NCI-H774 (cell line): Measurements from ENCODE around the gene CKAP2.
"Not testable (repeated sequence)": the region's sequence is repeated elsewhere in the genome, so short reads cannot be mapped to it uniquely, and the experiment has no call there.

Source experiments
- DNase-seq: peaks from one replicate; lab custom pipeline; 2025; lab: John Stamatoyannopoulos, UW

The CKAP2 gene, protein sequence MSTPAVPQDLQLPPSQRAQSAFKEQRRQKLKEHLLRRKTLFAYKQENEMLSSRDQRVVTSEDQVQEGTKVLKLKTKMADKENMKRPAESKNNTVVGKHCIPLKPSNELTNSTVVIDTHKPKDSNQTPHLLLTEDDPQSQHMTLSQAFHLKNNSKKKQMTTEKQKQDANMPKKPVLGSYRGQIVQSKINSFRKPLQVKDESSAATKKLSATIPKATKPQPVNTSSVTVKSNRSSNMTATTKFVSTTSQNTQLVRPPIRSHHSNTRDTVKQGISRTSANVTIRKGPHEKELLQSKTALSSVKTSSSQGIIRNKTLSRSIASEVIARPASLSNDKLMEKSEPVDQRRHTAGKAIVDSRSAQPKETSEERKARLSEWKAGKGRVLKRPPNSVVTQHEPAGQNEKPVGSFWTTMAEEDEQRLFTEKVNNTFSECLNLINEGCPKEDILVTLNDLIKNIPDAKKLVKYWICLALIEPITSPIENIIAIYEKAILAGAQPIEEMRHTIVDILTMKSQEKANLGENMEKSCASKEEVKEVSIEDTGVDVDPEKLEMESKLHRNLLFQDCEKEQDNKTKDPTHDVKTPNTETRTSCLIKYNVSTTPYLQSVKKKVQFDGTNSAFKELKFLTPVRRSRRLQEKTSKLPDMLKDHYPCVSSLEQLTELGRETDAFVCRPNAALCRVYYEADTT

DNA sequence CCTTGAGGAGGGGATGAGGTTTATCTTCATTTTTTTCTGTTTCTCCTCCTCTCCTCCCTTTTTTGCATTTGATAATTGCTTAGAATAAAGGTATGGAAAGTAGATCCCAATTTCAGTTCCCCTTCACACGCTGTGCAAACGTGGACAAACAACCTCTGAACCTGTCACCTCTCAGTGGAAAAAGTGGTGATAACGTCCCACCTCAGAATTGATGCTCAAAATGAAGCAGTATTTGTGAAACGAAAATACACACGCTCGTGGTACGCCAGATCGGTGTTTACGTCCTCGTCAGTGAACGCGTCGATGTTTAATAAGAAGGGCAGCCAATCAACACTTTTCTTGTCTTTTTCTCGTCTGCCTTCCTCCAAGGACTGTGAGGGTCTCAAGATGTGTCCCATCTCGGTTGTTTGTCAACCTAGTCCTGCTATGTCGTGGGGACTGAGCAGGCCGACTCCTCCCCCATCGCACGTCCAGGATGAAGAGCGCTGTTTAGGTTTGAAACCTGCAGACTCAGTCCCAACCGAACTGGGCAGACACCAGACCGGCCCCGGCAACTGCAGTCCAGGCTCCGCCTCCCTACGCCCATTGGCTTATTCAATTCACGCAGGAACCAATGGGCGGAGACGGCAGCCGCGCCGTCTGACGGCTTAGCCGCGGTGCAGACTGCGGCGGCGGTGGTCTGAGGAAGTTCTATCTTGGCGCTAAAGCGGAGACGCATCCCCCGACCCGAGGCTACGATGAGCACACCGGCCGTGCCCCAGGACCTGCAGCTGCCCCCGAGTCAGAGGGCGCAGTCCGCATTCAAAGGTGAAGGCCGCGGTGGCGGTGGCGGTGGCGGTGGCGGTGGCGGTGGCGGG is at the start of gene CKAP2:
CKAP2 (plus strand) TSS at position 659 of the 857 bp plus-strand sequence; CDS start at position 738, 79 bp downstream.
- peak; percentile 81 for DNase-seq

DNA sequence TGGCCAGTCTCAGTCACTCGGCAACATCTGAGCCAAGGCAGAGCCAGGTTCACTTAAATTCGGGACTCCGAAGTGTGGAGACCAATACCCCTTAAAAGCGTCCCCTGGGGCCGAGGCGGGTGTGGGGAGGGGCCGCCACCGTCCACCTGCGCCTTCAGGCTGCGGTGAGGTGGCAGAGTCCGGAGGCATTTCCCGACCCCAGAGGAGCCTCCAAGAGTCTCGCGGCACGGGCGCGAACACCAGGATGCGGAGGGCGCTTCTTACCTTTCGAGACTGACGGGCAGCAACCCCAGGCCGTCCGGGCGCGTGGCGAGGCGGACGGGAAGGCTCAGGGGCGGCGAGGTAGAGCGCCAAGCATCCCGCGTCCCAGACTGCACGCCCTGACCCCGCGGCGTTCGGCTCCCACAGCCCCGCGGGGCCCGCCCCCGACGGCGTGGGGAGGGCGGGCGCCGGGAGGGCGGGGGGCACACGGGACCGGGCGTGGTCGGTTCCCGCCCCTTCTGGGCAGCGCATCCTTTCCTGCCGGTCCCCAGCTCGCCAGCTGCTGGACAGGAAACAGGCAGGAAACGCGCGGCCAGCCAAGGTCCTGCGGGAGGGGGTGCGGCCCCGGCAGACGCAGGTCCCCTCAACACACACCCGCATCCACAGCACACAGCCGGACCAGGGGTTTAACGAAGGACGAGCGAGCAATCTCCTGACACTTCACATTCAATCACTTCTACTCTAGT is 49.3 kb upstream of the CKAP2 start, which contains the start of gene THSD1:
THSD1 (minus strand) TSS at position 406 of the 728 bp plus-strand sequence. CDS start 3,572 bp downstream, outside the sequence.
- no peak for DNase-seq

DNA sequence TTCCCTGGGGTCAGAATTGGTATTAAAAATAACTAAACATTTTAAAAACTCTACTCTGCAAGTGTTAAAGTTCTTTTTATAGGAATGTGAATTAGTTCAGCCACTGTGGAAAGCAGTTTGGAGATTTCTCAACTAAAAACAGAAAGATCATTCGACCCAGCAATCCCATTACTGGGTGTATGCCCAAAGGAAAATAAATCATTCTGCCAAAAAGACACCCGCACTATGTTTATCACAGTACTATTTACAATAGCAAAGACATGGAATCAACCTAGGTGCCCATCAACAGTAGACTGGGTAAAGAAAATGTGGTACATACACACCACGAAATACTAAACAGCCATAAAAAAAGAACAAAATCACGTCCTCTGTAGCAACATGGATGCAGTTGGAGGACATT is 48.6 kb upstream of the CKAP2 start:
- DNase-seq, result no peak

DNA sequence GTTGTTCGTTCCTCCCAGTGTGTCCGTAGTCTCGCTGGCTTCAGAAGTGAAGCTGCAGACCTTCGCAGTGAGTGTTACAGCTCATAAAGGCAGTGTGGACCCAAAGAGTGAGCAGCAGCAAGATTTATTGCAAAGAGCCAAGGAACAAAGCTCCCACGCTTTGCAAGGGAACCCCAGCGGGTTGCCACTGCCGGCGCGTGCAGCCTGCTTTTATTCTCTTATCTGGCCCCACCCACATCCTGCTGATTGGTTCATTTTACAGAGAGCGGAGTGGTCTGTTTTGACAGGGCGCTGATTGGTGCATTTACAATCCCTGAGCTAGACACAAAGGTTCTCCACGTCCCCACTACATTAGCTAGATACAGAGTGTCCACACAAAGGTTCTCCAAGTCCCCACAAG is 47.8 kb upstream of the CKAP2 start:
- DNase-seq, result not testable (repeated sequence)

DNA sequence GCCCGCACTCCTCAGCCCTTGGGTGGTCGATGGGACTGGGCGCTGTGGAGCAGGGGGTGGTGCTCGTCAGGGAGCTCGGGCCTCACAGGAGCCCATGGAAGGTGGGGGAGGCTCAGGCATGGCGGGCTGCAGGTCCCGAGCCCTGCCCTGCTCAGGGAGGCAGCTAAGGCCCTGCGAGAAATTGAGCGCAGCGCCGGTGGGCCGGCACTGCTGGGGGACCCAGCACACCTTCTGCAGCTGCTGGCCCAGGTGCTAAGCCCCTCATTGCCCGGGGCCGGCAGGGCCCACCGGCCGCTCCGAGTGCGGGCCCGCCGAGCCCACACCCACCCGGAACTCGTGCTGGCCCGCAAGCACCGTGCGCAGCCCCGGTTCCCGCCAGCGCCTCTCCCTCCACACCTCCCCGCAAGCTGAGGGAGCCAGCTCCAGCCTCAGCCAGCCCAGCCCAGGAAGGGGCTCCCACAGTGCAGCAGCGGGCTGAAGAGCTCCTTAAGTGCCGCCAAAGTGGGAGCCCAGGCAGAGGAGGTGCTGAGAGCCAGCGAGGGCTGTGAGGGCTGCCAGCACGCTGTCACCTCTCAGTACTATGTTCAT is 47.1 kb upstream of the CKAP2 start:
- not testable (repeated sequence) for DNase-seq

DNA sequence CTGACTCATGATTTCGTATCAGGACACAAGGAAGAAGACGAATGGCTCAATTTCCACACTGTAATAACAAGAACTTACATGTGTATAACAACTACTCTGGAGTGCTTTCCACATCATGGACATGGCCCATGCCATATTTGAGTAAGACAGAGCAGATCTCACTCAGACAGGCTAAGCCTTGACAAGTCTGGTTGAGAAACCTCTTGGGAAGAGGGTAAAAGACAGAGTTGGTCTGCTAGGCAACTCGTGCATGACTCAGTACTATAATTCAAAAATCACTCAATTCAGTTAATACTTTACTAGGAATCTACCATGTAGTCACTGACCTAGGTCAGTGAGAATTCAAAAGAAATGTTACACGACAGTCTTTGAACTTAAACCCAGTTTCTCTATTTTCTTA is 43.6 kb upstream of the CKAP2 start:
- no peak for DNase-seq

DNA sequence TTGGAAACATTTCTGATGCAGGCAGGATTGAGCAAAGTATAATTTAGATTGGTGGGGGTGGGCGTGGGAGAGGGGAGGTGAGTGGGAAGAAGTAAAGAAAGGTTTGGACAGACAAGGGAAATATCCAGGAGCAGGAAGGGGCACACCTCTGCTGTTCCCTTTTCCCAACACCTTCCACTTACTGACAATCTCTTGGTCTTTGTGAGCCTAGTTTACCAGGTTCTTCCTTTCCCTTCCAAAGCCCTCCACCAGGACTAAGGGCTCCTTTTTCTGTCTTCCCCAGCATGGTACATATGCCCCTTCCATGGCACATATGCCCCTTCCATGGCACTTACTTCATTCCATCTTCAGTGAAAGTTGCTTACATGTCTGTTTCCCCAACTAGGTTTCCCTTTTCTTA is 43.1 kb upstream of the CKAP2 start:
- DNase-seq, result no peak

DNA sequence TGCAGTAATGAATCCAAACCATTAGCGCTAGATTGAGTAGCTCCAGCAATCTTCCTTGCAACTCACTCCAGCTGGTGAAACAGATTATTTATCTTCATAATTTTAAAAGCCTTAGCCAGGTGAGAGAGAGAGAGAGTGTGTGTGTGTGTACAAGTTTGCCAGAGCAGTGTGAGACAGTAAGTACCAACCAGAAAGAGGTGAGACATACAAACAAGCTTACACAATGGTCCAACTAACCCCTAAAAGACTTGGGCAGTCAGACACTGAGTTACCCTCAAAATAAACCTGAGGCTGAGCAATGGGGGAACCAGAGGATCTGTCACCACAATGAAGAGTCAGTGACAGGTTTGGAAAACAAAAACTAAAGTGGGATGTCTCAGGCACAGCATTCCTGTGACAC is 41.2 kb upstream of the CKAP2 start:
- DNase-seq, result no peak

DNA sequence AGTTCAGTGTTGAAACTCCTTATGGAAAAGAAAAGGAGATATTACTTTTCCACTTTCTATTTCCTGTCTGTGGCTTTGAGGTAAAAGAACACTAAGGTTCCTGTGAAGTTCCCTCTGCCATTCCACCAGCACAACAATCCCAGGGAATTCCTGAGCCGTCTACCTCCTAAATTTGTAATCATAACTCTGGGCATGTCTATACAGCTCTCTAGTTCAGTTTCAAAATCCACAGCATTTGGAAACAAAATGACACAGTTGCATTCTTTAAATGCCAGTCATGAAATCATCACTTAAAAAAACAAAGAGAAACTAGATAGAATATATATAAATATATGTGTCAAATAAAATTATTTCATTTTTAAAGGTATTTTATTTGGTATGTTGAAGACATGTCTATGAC is 40.3 kb upstream of the CKAP2 start:
- DNase-seq, result no peak

DNA sequence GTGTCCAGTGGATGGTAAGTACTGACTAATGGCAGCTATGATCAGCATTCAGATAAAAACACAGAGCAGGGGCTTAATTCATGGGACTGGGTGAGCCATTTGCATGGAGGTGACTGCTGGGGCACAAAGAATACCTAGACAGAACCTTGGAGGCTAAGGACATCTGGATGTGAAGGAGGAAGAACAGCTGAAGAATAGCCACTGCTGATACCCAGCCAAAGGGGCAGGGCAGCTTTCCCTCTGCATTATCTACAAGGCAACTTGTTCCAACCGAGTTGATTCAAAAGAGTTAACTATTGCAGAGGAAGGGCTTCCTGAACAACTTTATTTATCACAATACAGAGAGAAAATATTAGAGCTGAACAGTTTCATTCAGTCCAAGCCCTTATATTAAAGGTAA is 36.2 kb upstream of the CKAP2 start:
- DNase-seq, result no peak

DNA sequence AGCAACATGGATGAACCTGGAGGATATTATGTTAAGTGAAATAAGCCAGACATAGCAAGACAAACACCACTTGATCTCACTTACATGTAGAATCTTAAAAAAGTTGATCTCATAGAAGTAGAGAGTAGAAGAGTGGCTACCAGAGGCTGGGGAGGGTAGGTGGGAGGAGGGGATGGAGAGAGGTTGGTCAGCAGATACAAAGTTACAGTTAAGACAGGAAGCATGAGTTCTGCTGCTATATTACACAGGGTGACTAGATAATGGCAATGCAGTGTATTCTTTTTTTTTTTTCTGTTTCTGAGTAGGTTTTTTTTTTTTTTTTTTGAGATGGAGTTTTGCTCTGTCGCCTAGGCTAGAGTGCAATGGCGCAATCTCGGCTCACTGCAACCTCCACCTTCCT is 34.1 kb upstream of the CKAP2 start:
- DNase-seq, result no peak

DNA sequence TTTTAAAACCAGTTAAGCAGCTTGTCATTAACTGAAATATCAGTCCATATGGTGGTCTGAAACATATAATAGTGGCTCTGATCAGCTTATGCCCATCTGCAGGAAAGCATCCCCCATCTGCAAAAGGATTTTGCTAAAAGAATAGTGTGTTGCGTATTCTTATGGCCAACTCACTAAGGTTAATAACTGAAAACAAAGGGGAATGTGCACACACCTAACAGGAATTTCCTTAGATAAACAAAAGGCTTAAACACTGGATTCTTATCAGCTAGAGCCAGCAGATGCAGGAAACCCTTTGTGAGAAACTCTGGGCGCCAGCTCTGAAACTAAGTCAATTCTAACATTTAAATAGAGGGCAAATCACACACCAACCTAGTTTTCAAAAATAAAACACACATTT is 27.0 kb upstream of the CKAP2 start:
- no peak for DNase-seq

DNA sequence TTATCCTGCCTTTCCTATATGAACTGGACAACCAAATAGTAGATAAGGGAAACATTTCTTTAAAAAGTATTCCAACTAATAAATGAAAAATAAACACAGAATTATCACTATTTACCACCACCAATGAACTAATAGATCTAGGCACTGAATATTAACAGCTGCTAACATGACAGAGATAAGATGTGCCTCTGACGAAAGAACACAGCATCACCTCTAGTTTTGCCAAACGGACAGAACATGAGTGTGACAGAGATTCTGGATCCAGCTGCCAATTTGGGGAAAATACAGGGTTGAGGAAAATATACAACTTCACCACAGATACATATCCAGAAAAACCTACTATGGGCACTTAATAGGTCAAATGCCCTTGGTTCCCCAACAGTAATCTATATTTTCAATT is 22.8 kb upstream of the CKAP2 start:
- DNase-seq, result no peak

DNA sequence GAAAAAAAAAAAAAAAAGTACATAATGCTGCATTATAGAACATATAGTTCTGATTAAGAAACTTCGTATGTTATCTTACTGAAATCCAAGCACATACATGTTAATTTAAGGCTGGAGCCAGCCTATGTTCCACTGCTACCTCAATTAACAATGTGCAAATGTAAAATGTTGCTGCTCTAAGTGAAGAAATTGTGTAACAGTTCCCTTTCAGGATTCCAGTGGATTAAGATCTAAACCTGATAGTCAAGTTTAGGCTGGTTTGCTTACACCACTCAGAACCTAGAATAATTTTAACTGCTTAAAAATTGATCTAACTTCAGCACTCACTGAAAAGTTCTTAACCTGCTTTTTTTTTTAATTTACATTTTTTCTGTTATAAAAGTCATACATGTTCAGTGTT is 9.0 kb upstream of the CKAP2 start:
- no peak for DNase-seq

DNA sequence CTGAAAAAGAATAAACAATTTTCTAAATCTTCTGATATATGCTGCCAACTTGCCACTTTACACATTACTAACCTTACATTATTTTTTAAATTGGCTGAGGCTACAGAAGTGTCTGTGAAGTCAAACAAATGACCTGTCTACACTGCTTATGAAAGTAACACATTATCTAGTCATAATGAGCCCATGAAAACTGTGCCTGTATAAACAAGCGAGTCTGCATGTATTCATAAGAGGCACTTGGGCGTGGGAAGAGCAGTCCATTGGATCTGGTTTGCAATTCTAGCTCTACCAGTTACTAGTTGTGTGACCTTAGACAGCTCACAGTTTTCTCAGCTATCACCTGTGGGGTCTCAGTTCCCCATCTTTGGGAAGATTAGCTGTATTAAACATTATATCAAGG is 7.9 kb upstream of the CKAP2 start:
- no peak for DNase-seq

DNA sequence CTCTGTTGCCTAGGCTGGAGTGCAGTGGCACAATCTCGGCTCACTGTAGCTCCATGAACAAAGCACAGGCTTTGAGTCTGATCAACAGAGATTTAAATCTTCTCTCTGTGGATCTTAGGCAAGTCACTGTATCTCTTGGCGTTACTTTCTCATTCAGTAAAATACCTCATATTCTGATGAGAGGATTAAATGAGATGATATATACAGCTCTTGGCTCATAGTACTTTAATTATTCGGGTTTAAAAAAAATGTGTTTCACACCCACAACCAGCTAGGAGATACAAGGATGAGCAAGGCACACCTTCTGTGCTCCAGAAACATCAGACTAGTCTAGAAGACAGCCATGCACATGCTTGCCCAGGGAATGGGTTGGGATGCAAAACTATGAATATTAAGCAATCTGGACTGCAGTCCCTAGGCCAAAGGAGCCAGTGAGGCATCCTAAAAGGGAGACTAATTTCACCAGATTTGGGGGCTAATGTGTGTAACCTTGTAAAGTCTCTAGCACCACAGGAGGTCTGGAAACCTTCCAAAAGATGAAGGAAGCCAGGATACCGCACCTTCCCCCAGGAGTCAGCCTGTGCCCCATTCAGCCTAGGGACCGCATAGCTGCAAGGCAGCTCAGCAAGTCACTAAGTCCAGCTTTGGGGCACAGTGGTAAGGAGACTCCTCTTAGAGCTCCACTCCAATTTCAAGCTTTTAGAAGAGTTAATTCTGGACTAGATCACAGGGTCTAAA is 7.3 kb upstream of the CKAP2 start:
- DNase-seq, result no peak

DNA sequence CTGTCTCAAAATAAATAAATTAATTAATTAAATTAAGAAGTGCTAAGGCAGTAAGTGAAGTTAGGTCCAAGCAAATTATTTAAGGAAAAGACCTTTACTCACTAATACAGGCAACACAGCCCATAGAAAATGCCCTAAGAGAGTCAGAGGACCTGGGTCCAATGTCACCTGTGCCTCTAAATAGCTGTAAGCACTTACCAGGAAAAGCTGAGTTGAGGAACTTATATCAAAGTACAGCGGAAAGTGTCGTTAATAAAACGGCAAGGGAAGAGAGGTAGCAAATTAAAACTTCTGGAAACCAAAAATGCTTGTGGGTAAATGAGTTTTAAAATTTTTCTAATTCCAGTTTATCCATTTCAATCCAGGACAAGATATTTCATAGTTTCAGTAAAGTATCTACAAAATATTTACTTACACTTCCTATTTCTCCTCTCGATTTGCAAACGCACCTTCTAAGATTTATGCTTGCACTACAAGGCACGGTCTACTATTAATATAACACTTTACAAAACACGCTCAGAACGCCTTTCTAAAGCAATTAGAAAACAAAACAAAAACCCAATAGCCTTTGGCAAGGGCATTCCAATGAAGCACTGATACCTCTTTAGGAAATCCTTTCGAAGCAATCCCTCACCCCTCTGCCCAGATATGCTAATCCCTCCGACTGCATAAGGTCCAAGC is 5.8 kb upstream of the CKAP2 start:
- no peak for DNase-seq

DNA sequence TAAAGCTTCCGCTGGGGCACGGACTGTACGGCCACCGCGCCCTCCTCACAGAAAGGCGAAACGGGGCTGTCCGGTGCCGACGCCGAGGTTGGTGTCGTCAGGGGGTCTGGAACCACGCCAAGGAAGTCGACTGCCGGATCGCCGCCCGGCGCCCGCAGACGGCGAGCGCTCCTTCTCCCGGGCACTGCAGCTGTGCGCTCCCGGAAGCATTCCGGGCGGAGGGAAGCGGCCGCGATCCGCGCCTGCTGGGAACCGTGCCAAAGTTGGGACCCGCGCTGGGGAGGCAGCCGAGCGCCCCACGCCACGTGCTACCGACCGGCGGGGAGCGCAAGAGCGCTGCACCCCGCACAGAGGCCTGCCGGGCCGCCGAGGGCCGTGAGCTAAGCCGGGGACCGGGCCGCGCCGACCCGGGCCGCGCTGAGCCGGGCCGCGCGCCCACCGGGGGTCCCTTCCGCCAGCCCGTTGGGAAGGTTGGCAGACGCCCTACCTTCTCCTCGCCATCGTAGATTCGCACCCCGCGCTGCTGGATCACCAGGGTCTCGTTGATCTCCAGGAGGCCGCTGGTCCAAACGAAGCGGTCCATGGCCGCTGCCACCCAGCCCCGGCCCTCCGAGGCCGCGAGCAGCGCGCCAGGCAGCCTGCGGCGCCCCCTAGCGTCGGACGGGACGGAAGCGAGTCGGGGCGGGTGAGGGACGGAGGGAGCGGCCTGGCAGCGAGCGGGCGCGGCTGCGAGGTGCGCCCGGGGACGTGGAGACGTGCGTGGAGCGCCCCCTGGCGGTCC is 5.1 kb upstream of the CKAP2 start, which contains the start of gene VPS36:
VPS36 (minus strand) TSS at position 623 of the 781 bp plus-strand sequence; CDS start at position 583, 40 bp downstream.
- peak; percentile 84 for DNase-seq

DNA sequence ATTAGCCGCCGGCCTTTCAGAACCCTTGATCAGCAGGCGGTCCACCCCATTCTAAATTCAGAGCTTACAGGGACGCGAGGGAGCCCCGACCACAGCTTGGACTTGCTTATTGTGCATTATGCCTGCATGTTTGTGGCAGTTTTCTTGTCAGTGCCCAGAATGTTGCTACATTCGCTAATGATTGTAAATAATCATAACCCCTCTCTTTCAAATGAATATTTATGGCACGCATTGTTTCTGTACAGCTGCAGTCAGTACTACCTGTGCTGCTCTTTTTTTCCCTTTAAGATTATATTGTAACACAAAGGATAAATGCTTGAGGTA is 4.5 kb upstream of the CKAP2 start:
- no peak for DNase-seq
